Measurements from ENCODE around the gene OR9A2. TPM values are rescaled to one million over a fixed set of nuclear protein-coding genes. Genes with fewer than 3 reads are reported as not detected.
A peak's percentile ranks its signal among the peaks of the same experiment; 100 is the strongest.
"Not testable (repeated sequence)": the region's sequence is repeated elsewhere in the genome, so short reads cannot be mapped to it uniquely, and the experiment has no call there.

Gene OR9A2
- total and polyA plus RNA-seq, 3 experiments from 2014 or later, result not detected

DNA sequence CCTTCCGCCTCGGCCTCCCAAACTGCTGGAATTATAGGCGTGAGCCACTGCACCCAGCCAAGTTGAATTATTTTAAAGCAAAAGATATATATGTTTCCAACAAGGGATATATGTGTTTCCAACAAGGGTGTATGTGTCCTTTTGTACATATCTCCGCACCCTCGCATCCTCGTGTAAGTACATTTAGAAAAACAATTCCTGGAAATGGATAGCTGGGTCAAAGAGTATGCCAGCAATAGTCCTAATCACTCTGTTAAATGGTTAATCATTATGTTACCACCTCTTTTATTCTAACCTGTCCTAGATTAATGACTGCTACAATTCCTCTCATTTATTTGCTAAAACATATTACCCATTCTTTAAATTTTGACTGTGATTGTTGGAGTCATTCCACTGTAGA, 28.0 kb downstream of the OR9A2 start:
- Histone ChIP-seq H3K4me3 (ENCODE audit: low read length) (no peak overlapping the region), H3K27me3 (ENCODE audit: insufficient read depth, low read length, poor library complexity, severe bottlenecking) (no peaks in the 10 kb centered on the region), H3K9me3 (ENCODE audit: low read length) (no peaks in the 10 kb centered on the region), H3K36me3 (ENCODE audit: insufficient read depth, low read length) (no peaks in the 10 kb centered on the region), H3K4me1 (ENCODE audit: insufficient read depth, low read length) (peaks cover 6% of the 10 kb centered on the region), H3K27ac (ENCODE audit: low read depth, low read length) (no peak overlapping the region)
- no peak for DNase-seq
- CTCF ChIA-PET, result interaction anchor here (1.0 to 2.6 kb wide), 4 partner anchors 10 to 216 kb away, joined by 3 to 14 read pairs (median 6); no protein-coding TSS in a partner anchor
- Mint-ChIP-seq H3K4me1 (peaks cover 4 to 9% (median 8%) of the 10 kb centered on the region in 3 donors), H3K9me3 (peaks cover 0 to 2% (median 0%) of the 10 kb centered on the region in 5 donors), H3K36me3 (peaks cover 0 to 2% (median 0%) of the 10 kb centered on the region in 3 donors), H3K27me3 (peaks cover 0 to 10% of the 10 kb centered on the region in 2 donors), H3K27ac (no peak overlapping the region), H3K4me3 (no peak overlapping the region)
- POLR2A ChIA-PET, result no interaction called here

DNA sequence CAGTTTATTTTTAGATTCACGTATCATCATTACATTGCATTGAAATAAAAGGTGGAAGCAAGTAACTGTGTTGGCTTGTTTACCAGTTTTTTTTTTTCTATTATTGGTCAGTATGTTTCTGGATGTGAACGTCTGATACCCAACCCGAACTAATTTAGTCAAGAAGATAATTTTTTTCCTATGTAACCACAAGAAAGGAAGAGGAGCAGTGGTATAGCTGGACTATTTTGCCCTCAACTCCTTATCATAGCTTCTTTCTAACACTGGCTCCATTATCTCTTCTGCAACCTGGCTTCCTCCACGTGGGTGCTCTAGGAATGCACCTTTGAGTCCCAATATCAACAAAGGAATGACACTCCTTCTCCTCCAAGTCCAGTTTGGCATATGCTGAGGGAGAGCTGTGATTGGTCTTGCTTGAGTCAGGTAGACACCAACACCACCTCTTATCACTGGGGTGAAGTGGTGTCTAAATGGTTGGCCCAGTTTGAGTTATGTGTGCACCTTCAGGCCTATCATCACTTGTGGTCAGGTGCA, 29.4 kb downstream of the OR9A2 start:
- Mint-ChIP-seq H3K27ac (peak overlapping the region in 1 of 8 donors; percentile 1), H3K4me3 (no peak overlapping the region), H3K27me3 (peaks cover 6 to 18% of the 10 kb centered on the region in 2 donors), H3K4me1 (no peaks in the 10 kb centered on the region), H3K9me3 (no peaks in the 10 kb centered on the region), H3K36me3 (peaks cover 0 to under 1% (median 0%) of the 10 kb centered on the region in 3 donors)
- no peaks in the 10 kb centered on the region for H3K36me3 ChIP-seq (ENCODE audit: insufficient read depth, low read length)
- H3K27me3 ChIP-seq (ENCODE audit: insufficient read depth, low read length, poor library complexity, severe bottlenecking), result no peaks in the 10 kb centered on the region
- ChIA-PET POLR2A (no interaction called here), CTCF (interaction anchor here (2.6 kb wide), 1 partner anchor 11 kb away, joined by 14 read pairs; no protein-coding TSS in a partner anchor)
- no peak for DNase-seq
- no peak overlapping the region for H3K4me3 ChIP-seq (ENCODE audit: low read length)
- H3K27ac ChIP-seq (ENCODE audit: low read depth, low read length), result no peak overlapping the region
- no peaks in the 10 kb centered on the region for H3K4me1 ChIP-seq (ENCODE audit: insufficient read depth, low read length)
- H3K9me3 ChIP-seq (ENCODE audit: low read length), result no peaks in the 10 kb centered on the region

GRCh38 chr7:142992427-142992826, 34.5 kb downstream of the OR9A2 start:
- no peaks in the 10 kb centered on the region for H3K36me3 ChIP-seq (ENCODE audit: insufficient read depth, low read length)
- Mint-ChIP-seq H3K9me3 (no peaks in the 10 kb centered on the region), H3K27me3 (peaks cover 8 to 47% of the 10 kb centered on the region in 2 donors), H3K4me3 (peak overlapping the region in 1 of 7 donors; percentile 16), H3K4me1 (no peaks in the 10 kb centered on the region), H3K27ac (no peak overlapping the region), H3K36me3 (peaks cover 0 to 11% (median 0%) of the 10 kb centered on the region in 3 donors)
- no peak overlapping the region for H3K27ac ChIP-seq (ENCODE audit: low read depth, low read length)
- no peak overlapping the region for H3K4me3 ChIP-seq (ENCODE audit: low read length)
- H3K27me3 ChIP-seq (ENCODE audit: insufficient read depth, low read length, poor library complexity, severe bottlenecking), result no peaks in the 10 kb centered on the region
- no peaks in the 10 kb centered on the region for H3K9me3 ChIP-seq (ENCODE audit: low read length)
- no peak for DNase-seq
- no peaks in the 10 kb centered on the region for H3K4me1 ChIP-seq (ENCODE audit: insufficient read depth, low read length)
- POLR2A ChIA-PET, result no interaction called here
- CTCF ChIA-PET, result interaction anchor here (1.4 to 3.1 kb wide), 2 partner anchors 11 to 223 kb away, joined by 4 to 18 read pairs; no protein-coding TSS in a partner anchor

GRCh38 chr7:142984297-142984696, 42.6 kb downstream of the OR9A2 start:
- no peak for DNase-seq

GRCh38 chr7:142983825-142984224, 43.1 kb downstream of the OR9A2 start:
- Mint-ChIP-seq H3K4me1 (no peaks in the 10 kb centered on the region), H3K27ac (peak overlapping the region in 1 of 8 donors; percentile 21), H3K4me3 (no peak overlapping the region), H3K36me3 (no peaks in the 10 kb centered on the region), H3K9me3 (peaks cover 0 to 8% (median 3%) of the 10 kb centered on the region in 5 donors), H3K27me3 (peaks cover 16 to 39% of the 10 kb centered on the region in 2 donors)
- ChIA-PET CTCF (interaction anchor here (1.0 kb wide), 1 partner anchor 19 kb away, joined by 3 read pairs; no protein-coding TSS in a partner anchor), POLR2A (no interaction called here)
- Histone ChIP-seq H3K4me1 (ENCODE audit: insufficient read depth, low read length) (no peaks in the 10 kb centered on the region), H3K36me3 (ENCODE audit: insufficient read depth, low read length) (no peaks in the 10 kb centered on the region), H3K9me3 (ENCODE audit: low read length) (no peaks in the 10 kb centered on the region), H3K27me3 (ENCODE audit: insufficient read depth, low read length, poor library complexity, severe bottlenecking) (no peaks in the 10 kb centered on the region), H3K4me3 (ENCODE audit: low read length) (no peak overlapping the region), H3K27ac (ENCODE audit: low read depth, low read length) (no peak overlapping the region)
- no peak for DNase-seq

More at GRCh38 chr7:142984297-142984696, 42.6 kb downstream of the OR9A2 start:
- H3K4me1 ChIP-seq (ENCODE audit: insufficient read depth, low read length), result no peaks in the 10 kb centered on the region
- no peak overlapping the region for H3K27ac Mint-ChIP-seq
- peaks cover 16 to 42% of the 10 kb centered on the region in 2 donors for H3K27me3 Mint-ChIP-seq
- H3K4me3 ChIP-seq (ENCODE audit: low read length), result no peak overlapping the region
- ChIA-PET CTCF (interaction anchor here (1.0 kb wide), 1 partner anchor 18 kb away, joined by 3 read pairs; no protein-coding TSS in a partner anchor), POLR2A (no interaction called here)
- no peak overlapping the region for H3K27ac ChIP-seq (ENCODE audit: low read depth, low read length)
- H3K36me3 ChIP-seq (ENCODE audit: insufficient read depth, low read length), result no peaks in the 10 kb centered on the region
- H3K36me3 Mint-ChIP-seq, result no peaks in the 10 kb centered on the region
- no peaks in the 10 kb centered on the region for H3K27me3 ChIP-seq (ENCODE audit: insufficient read depth, low read length, poor library complexity, severe bottlenecking)
- no peaks in the 10 kb centered on the region for H3K9me3 ChIP-seq (ENCODE audit: low read length)
- no peak overlapping the region for H3K4me3 Mint-ChIP-seq
- peaks cover 0 to 6% (median 2%) of the 10 kb centered on the region in 5 donors for H3K9me3 Mint-ChIP-seq
- H3K4me1 Mint-ChIP-seq, result no peaks in the 10 kb centered on the region

GRCh38 chr7:142978402-142978801, 48.5 kb downstream of the OR9A2 start:
- H3K4me3 ChIP-seq (ENCODE audit: low read length); H3K36me3 Mint-ChIP-seq; H3K4me1 ChIP-seq (ENCODE audit: insufficient read depth, low read length); POLR2A ChIA-PET; H3K4me3 Mint-ChIP-seq; H3K27ac ChIP-seq (ENCODE audit: low read depth, low read length); H3K27me3 ChIP-seq (ENCODE audit: insufficient read depth, low read length, poor library complexity, severe bottlenecking); H3K36me3 ChIP-seq (ENCODE audit: insufficient read depth, low read length); H3K27ac Mint-ChIP-seq; H3K9me3 ChIP-seq (ENCODE audit: low read length); H3K4me1 Mint-ChIP-seq; DNase-seq; CTCF ChIA-PET: not testable (repeated sequence)
- Mint-ChIP-seq H3K27me3 (peaks cover 18 to 24% of the 10 kb centered on the region in 2 donors), H3K9me3 (peaks cover 0 to 13% (median 3%) of the 10 kb centered on the region in 5 donors)

Other genes starting within 250 kb of the OR9A2 start
- gene EPHB6, start 172.1 kb downstream of the OR9A2 start, total RNA-seq, result 1 to 10 TPM; 6.0 to 8.1 TPM
- gene EPHB6, start 172.1 kb downstream of the OR9A2 start, polyA plus RNA-seq, result 13.7 TPM
- gene TRPV6, start 141.4 kb downstream of the OR9A2 start, total RNA-seq, result not detected
- gene TRPV6, start 141.4 kb downstream of the OR9A2 start, polyA plus RNA-seq, result not detected
- gene TRPV5, start 93.4 kb downstream of the OR9A2 start, total RNA-seq, result not detected
- not detected for gene TRPV5, start 93.4 kb downstream of the OR9A2 start, polyA plus RNA-seq
- gene LLCFC1, start 87.6 kb downstream of the OR9A2 start, total RNA-seq, result not detected
- not detected for gene LLCFC1, start 87.6 kb downstream of the OR9A2 start, polyA plus RNA-seq
- gene KEL, start 64.8 kb downstream of the OR9A2 start, total RNA-seq, result under 1 TPM in 1 of 2 experiments, not detected in 1; 0.20 TPM
- not detected for gene KEL, start 64.8 kb downstream of the OR9A2 start, polyA plus RNA-seq
- not detected for gene OR6V1, start 25.2 kb upstream of the OR9A2 start, total RNA-seq
- not detected for gene OR6V1, start 25.2 kb upstream of the OR9A2 start, polyA plus RNA-seq
- not detected for gene PIP, start 104.9 kb upstream of the OR9A2 start, total RNA-seq
- not detected for gene PIP, start 104.9 kb upstream of the OR9A2 start, polyA plus RNA-seq
- not detected for gene TAS2R39, start 156.3 kb upstream of the OR9A2 start, total RNA-seq
- gene TAS2R39, start 156.3 kb upstream of the OR9A2 start, polyA plus RNA-seq, result not detected
- not detected for gene TAS2R40, start 194.9 kb upstream of the OR9A2 start, total RNA-seq
- gene TAS2R40, start 194.9 kb upstream of the OR9A2 start, polyA plus RNA-seq, result not detected
- gene GSTK1, start 236.3 kb upstream of the OR9A2 start, total RNA-seq, result 100 to 1,000 TPM; 147 to 151 TPM
- gene GSTK1, start 236.3 kb upstream of the OR9A2 start, polyA plus RNA-seq, result 532 TPM